ENCODE results near the gene MYO18B.
A peak's percentile ranks its signal among the peaks of the same experiment; 100 is the strongest.

Gene MYO18B

DNA sequence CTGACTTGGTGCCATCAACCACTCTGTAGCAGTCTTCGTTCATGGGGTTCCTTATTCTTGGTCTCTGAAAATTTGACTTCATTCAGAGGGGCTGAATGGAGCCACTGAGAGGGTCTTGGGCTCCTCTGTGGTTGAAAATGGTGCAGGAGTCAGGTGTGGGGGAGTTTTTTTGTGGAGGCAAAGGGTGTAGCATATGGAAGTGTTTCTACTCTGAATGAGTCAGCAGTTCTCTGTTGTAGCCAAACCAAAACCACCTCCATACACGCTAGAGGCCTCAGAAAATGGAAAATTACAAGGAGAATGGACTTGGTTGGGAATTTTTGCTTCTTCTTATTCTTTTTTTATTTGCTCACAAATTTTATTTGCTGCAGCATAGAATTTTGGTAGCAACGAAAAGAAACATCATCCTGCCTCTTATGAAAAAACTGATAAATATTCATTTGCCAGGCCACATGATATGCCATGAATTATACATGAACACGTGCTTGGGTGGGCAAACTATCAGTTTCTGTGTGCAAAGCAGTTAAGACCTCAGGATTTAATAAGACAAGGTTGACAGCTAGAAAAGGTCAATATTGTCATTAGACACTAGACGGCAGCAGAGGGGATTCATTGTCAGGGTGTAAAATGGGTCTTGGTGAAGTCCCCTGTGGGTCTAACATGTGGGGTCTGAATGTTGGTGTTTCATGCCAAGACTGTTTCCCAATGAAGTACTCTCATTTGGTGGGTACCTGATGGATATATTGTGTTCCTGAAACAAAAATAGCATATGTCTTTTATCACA is 111.7 kb downstream of the MYO18B start:
- no peak for DNase-seq

DNA sequence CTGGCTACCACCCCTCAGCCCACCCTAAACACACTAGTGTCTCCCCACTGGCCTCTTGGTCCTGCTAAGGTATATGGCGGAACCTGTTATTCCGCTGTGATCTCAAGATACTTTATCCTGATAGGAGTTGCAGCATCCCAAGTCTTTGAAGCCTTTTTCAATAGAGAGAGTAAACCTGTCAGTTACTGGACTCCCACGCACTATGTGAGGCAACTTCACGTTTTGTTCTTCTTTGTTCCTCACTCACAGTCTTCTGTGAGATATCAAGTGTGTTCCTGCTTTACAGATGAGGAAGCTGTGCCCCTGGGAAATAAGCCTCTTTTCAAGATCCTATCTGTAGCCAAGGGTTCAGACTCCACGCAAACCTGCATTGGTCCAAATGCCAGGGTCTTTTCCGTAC is 127.8 kb downstream of the MYO18B start:
- DNase-seq = no peak

- DNase-seq = no peak
These were observed 132.3 kb downstream of the MYO18B start for GRCh38 chr22:25874327-25874726.

DNA sequence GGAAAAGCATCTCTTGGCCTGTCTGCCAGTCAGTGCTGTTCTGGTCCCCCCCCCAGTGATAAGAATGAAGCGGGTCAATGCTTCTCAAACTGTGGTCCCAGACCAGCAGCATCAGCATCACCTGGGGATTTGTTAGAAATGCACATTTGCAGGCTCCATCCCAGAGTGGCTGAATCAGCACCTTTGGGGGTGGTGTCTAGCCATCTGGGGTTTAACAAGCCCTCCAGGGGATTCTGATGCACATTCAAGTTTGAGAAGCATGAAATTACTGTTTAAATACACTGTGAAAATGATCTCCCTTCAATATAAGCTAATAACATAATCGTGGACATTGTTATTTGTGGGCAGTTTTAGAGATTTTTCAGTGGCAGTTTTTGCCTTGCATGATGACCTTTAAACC is 133.5 kb downstream of the MYO18B start:
- DNase-seq = no peak

- no peak for DNase-seq
These were observed 134.9 kb downstream of the MYO18B start for GRCh38 chr22:25876871-25877270.

- no peak for DNase-seq
These were observed 136.9 kb downstream of the MYO18B start for GRCh38 chr22:25878933-25879332.

GRCh38 chr22:25880524-25880923 is 138.5 kb downstream of the MYO18B start:
- DNase-seq = no peak

- DNase-seq = no peak
These were observed 139.3 kb downstream of the MYO18B start for GRCh38 chr22:25881210-25881755.

GRCh38 chr22:25882360-25882759 is 140.4 kb downstream of the MYO18B start:
- DNase-seq = no peak

DNA sequence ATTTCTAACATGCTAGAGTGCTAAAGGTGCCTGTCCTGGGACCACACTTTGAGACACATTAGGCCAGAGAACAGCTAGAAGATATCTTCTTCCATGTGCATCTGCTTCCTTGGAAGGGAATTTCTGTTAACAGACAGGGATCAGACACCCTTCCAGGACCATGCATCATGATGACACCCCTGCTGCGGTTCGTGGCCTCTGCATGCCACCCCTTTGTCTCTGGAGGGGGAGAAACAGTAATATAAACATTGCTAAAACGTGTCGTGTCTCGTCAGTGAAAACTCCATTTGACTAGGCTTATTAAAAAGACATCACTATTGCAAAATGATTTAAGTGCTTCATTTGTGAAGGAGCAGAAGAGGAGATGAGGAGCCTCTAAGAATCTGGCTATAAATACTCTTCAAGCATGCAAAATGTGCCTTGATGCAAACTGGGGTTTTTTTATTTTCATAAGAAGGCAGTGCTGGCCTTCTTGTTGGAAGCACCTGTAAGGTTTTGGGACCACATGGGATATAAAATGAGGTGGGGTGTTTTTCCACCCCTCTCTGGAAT is 141.6 kb downstream of the MYO18B start:
- no peak for DNase-seq

GRCh38 chr22:25884121-25884520 is 142.1 kb downstream of the MYO18B start:
- DNase-seq = no peak

GRCh38 chr22:25888399-25889054 is 146.5 kb downstream of the MYO18B start:
- no peak for DNase-seq

DNA sequence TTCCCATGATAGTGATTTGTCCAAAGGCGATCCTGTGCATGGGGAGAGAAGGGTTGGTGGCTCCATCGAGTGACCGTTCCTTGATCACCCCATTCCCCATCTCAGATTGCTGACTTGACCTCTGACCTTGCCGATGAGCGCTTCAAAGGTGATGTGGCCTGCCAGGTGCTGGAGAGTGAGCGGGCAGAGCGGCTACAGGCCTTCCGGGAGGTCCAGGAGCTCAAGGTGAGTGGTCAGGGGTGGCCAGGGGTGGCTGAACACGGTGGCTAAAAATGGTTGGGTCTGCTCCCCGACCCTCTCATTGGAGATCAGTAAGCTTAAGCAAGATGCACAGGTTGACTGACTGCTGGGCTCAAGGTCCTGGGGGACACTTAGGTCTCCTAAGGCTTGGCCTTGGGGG is 148.7 kb downstream of the MYO18B start:
- DNase-seq = no peak

- DNase-seq = no peak
These were observed 150.7 kb downstream of the MYO18B start for GRCh38 chr22:25892678-25893077.

DNA sequence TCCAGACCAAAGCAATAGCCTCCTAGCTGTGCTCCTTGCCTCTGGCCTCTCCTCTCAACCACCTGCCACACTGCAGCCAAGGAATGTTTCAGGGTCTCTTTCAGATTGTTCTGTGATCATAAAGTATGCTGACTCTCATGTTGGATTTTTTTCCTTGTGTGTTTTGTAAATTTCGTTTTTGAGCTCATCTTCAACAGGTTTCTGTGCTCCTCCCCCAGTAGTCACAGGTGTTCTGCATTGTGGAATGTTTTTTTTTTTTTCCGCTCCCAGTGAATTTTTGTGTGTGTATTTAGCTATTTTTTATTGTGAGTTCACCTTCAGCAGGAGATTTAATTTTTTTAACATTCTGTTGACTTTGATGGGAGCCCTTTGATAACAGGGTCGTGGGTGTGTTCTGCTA is 153.7 kb downstream of the MYO18B start:
- DNase-seq = no peak

DNA sequence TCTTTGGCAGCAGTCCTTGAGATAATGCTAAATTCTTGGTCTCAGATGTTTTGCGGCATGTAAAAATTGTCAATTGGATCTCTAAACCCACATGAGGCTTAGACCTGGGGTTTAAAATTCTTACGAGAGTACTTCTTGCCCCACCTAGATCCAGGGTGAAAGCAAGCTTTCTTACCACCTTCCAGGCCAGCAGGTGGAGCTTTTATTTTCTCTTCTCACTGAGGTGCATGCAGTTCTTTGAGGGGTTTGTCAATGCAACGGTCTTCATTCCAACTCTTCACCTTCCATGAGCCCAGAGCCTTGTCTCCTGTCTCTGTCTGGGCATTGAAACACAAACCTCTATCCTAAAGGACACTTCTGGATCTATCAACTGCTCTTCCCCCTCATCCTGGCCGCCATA is 154.1 kb downstream of the MYO18B start:
- no peak for DNase-seq

DNA sequence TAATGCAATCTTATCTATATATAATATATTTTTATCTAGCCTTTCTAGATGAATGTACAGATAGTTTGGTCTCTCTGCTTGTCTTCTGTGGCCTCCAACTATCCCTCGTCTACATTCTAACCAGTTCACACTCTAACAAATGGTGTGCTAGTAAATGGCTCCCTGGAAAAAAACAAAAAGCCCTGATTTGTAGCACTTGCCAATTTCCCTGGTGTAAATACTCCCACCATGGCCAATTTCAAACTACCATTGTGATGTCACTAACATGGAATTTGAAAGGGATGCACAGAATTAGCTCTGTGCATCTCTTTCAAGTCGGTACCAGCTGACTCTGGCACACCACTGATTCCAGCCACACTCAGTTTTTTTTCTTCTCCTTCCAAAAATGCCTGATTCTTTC is 154.6 kb downstream of the MYO18B start:
- DNase-seq = no peak

GRCh38 chr22:25898707-25899365 is 156.8 kb downstream of the MYO18B start:
- DNase-seq = no peak

GRCh38 chr22:25899566-25899965 is 157.6 kb downstream of the MYO18B start:
- DNase-seq = no peak

DNA sequence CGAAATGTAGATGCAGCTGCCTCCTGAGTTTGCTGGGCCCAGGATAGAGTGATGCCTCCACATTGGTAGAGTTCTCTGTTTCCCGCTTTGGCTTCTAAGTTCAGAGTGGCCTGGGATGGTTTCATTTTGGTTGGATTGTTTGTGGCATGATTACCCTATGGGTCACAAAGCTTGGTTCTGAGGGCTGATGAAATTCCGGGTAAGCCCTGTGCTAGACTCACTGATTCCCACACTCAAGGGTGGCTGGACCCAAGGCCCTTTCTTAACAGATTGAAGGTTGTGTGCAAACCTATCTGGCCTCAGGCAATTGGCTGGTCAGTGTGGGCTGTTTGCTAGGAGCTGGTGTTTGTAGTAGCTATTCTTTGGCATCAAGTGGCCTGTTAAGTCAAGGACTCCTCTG is 158.4 kb downstream of the MYO18B start:
- no peak for DNase-seq

GRCh38 chr22:25900880-25901279 is 158.9 kb downstream of the MYO18B start:
- DNase-seq = no peak

DNA sequence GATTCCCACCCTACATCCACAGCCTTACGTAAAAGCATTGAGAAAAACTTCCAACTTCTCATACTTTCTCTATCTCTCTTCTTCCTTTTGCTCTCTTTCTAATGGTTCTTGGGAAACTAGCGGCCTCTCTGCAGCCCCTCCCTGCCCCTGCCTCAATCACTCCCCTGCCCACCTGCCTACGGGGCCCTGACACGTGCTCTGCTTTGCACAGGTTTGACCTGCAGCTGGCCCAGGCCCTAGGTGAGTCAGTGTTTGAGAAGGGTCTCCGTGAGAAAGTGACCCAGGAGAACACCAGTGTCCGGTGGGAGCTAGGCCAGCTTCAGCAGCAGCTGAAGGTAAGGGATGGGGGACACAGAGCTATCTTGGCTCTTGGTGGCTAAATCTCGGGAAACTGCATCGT is 160.4 kb downstream of the MYO18B start:
- no peak for DNase-seq

- DNase-seq = peak; percentile 41
These were observed 161.3 kb downstream of the MYO18B start for GRCh38 chr22:25903294-25903693.

GRCh38 chr22:25908212-25908611 is 166.2 kb downstream of the MYO18B start:
- no peak for DNase-seq

All from stimulated activated CD8-positive, alpha-beta memory T cell treated with anti-CD3 and anti-CD28 coated beads, Interleukin-4, amount 100 ng/mL, for 48 hours (primary cell).